ENCODE measurements around the gene IGFBP4. TPM values are rescaled to one million over a fixed set of nuclear protein-coding genes. Genes with fewer than 3 reads are reported as not detected.

Gene IGFBP4
- total RNA-seq, 2 experiments from 2014 or later, result 10.7 to 11.6 TPM

- intact Hi-C loops (cut with micrococcal nuclease), result loop anchor here (5.0 kb wide), 1 partner anchor 114 kb away; no protein-coding TSS in a partner anchor
- Mint-ChIP-seq H3K27me3 (no peaks in the 10 kb centered on the region), H3K4me3 (peak overlapping the region; percentile 96), H3K36me3 (ENCODE audit: low read depth) (peaks cover 31% of the 10 kb centered on the region), H3K27ac (peak overlapping the region; percentile 93), H3K9me3 (no peaks in the 10 kb centered on the region), H3K4me1 (ENCODE audit: low read depth) (peaks cover 20% of the 10 kb centered on the region)
- no peak for TF ChIP-seq CTCF (IDR thresholded peaks at IDR 0.05)
- POLR2A ChIA-PET, result interaction anchor here (0.6 to 2.9 kb wide), 11 partner anchors 8 to 401 kb away, joined by 3 to 24 read pairs (median 4); no protein-coding TSS in a partner anchor
- peak; percentile 27 for DNase-seq
- ATAC-seq, result no peak
- CTCF ChIA-PET, result interaction anchor here (0.8 to 8.3 kb wide), 15 partner anchors 8 to 141 kb away, joined by 3 to 114 read pairs (median 5); partner anchors contain the start of gene IGFBP4
Measured at GRCh38 chr17:40418428-40418706, 24.9 kb upstream of the IGFBP4 start.

GRCh38 chr17:40419559-40420331, 23.5 kb upstream of the IGFBP4 start:
- CTCF ChIA-PET, result interaction anchor here (1.5 to 1.6 kb wide), 2 partner anchors 13 to 113 kb away, joined by 3 to 7 read pairs; no protein-coding TSS in a partner anchor
- Mint-ChIP-seq H3K27ac (no peak overlapping the region), H3K36me3 (ENCODE audit: low read depth) (peaks cover 23% of the 10 kb centered on the region), H3K4me3 (peak overlapping the region; percentile 1), H3K9me3 (no peaks in the 10 kb centered on the region), H3K27me3 (no peaks in the 10 kb centered on the region), H3K4me1 (ENCODE audit: low read depth) (peaks cover 20% of the 10 kb centered on the region)
- POLR2A ChIA-PET, result interaction anchor here (0.6 to 0.9 kb wide), 5 partner anchors 12 to 60 kb away, joined by 3 to 5 read pairs (median 3); no protein-coding TSS in a partner anchor
- no peak for DNase-seq
- TF ChIP-seq CTCF (IDR thresholded peaks at IDR 0.05), result no peak
- intact Hi-C loops (cut with micrococcal nuclease), result loop anchor here (5.0 kb wide), 1 partner anchor 113 kb away; no protein-coding TSS in a partner anchor
- no peak for ATAC-seq

DNA sequence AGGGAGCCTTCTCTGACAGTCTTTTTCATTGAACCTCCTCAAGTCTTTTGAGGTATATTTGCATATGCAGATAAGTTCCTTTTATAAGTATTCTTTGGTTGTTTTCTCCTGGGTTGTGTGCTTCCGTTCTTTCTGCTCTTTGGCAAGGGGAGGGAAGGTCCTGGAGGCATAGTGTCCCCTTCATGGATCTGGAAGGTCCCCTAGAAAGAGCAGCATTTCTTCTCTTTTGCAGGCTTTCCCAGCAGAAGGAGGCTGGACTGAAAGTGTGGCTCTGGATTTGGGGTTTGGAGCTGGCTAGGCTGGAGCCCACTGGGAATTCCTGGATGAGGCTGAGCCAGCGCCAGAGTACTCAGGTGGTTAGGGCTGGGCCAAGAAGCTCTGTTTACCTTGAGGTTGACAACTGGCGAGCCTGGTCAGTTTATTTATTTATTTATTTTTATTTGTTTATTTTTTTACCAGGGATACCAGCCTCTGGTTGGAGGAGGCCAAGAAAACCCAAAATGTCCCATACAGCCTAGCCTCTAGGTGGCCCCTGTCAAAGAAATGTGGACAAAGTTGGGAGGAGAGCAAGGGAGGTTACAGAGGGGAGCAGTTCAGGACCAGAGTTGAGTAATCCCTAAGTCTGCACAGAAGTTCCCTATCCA, 20.1 kb upstream of the IGFBP4 start:
- ATAC-seq, result no peak
- Mint-ChIP-seq H3K27me3 (no peaks in the 10 kb centered on the region), H3K27ac (no peak overlapping the region), H3K36me3 (ENCODE audit: low read depth) (no peaks in the 10 kb centered on the region), H3K4me3 (no peak overlapping the region), H3K9me3 (no peaks in the 10 kb centered on the region), H3K4me1 (ENCODE audit: low read depth) (peaks cover 37% of the 10 kb centered on the region)
- no peak for TF ChIP-seq CTCF (IDR thresholded peaks at IDR 0.05)
- ChIA-PET POLR2A (no interaction called here), CTCF (interaction anchor here (0.9 to 3.2 kb wide), 5 partner anchors 7 to 61 kb away, joined by 3 to 13 read pairs (median 3); no protein-coding TSS in a partner anchor)
- DNase-seq, result no peak
- intact Hi-C loops (cut with micrococcal nuclease), result no loop called here

DNA sequence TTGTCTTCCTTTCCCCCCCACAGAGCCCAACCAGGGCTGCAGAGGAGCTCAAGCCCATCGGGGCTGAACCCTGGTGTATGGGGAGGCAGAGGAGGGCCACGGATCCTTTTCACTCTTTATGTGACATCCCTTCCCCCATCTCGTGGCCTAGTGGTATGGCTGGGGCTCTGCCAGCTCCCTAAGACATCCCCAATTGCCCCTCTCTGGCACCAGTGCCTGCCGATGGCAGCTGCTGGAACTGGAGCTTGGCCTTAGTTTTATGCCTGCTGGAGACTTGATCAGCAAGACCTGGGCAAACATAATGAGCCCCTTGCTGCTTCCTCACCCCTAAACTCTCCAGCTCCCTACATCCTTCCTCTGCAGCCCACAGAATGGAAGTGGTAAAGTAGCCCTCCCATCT, 17.5 kb upstream of the IGFBP4 start:
- H3K4me3 Mint-ChIP-seq, result no peak overlapping the region
- ATAC-seq (peak; percentile 14), DNase-seq (no peak)
- H3K27me3 Mint-ChIP-seq, result no peaks in the 10 kb centered on the region
- no peaks in the 10 kb centered on the region for H3K9me3 Mint-ChIP-seq
- intact Hi-C loops (cut with micrococcal nuclease), result no loop called here
- TF ChIP-seq CTCF (IDR thresholded peaks at IDR 0.05), result no peak
- POLR2A ChIA-PET, result interaction anchor here (0.7 to 2.0 kb wide), 2 partner anchors 8 to 18 kb away, joined by 3 to 15 read pairs; partner anchors contain the start of gene TOP2A
- no peak overlapping the region for H3K27ac Mint-ChIP-seq
- CTCF ChIA-PET, result interaction anchor here (0.8 to 3.5 kb wide), 8 partner anchors 9 to 135 kb away, joined by 3 to 24 read pairs (median 10); partner anchors contain the start of genes IGFBP4 and TOP2A
- no peaks in the 10 kb centered on the region for H3K36me3 Mint-ChIP-seq (ENCODE audit: low read depth)
- peaks cover 28% of the 10 kb centered on the region for H3K4me1 Mint-ChIP-seq (ENCODE audit: low read depth)

Measured in activated CD8-positive, alpha-beta T cell treated with anti-CD3 and anti-CD28 coated beads for 36 hours (primary cell).